Measurements from ENCODE around the gene KCNJ14.

KCNJ14 gene

DNA sequence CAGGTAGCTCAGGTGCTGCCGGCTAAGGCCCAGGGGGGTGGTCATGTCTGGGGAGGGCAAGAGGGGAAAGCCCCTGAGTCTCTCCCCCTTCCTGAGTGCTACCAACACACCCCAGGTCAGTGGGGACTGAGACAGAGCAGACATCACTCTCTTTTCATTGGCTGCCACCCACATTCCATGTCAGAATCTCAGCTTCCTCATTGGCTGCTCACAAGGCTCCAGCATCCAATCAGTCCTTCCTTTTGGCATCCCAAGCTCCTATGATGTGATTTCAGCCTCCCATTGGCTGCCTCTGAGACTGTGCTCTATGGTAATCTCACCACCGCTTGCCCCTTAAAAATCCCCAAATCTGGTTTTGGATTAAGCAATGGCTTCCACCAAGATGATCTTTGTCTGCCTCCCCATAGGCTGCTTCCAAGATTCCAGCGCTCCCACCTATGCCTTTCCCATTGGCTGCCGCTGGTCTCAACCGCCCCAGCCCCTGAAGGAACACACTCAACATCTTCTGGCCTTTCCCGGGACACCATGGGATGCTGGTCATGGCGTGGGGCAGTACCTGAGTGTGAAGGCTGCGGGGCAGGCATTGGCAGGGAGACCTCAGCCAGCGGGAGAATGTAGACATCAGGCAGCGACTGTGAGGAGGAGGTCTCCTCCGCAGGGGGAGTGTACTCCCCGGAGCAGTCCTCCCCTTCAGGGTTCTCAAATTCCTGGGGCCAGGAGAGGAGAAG, 54.3 kb downstream of the KCNJ14 start:
- Histone ChIP-seq H3K4me1 (peaks cover 5 to 39% (median 32%) of the 10 kb centered on the region in 10 experiments; a peak in 17 of 20 replicates), H3K9ac (no peak overlapping the region), H3K27me3 (peaks cover 3 to 21% (median 11%) of the 10 kb centered on the region in 11 experiments; a peak in 13 of 22 replicates), H4K20me1 (no peaks in the 10 kb centered on the region), H3K36me3 (no peaks in the 10 kb centered on the region), H3K4me2 (peak overlapping the region in 9 of 11 experiments; percentile 78 to 92 (median 85); a peak in 11 of 22 replicates), H3K4me3 (no peak overlapping the region), H3K9me3 (replicated peaks in 1 of 11) (no peaks in the 10 kb centered on the region), H3K27ac (no peak overlapping the region)
- no peak for TF ChIP-seq Cebpa-rat (IDR thresholded peaks at IDR 0.05)

DNA sequence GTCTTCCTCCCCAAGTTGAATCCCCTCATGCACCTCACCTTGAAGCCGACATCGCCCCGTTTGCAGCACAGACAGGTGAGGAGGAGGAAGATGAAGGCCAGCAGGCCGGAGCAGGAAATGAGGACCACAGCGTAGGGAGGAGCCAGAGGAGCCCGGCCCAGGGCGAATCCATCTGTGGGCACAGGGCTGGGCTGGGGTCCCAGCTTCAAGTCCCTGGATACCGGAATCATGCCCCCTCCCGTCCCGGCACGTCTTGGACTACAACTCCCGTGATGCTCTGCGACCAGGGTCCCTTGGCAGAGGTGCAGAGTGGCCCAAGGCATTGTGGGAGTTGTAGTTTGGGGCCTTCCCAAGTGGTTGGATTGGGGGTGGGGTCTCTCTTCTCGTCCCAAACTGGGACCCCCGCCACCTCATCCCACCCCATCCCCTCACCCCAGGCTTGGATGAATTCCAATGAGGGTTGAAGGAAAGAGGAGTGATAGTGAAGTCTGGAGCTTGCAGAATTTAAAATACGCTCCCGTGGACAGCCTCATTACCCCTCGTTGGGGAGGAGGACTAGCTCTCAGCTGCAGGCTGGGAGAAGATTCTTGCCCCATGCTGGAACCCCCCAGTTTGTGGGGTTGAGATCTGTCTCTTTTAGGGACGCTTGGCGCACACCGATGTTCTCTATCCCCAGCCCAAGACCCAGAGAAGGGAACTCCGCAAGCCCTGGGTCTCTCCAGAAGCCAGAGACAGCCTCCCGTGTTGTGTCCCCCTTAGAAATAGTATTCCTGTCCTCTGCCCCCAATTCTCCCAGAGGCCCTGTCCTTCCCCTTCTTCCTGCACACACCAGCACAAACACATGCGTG, 55.3 kb downstream of the KCNJ14 start:
- Histone ChIP-seq H3K27me3 (peaks cover 3 to 21% (median 11%) of the 10 kb centered on the region in 11 experiments; a peak in 13 of 22 replicates), H3K4me3 (peak overlapping the region; percentile 28 to 66 (median 48); a peak in 18 of 20 replicates), H3K4me1 (peaks cover 5 to 39% (median 32%) of the 10 kb centered on the region in 10 experiments; a peak in 17 of 20 replicates), H3K9me3 (replicated peaks in 1 of 11) (no peaks in the 10 kb centered on the region), H4K20me1 (no peaks in the 10 kb centered on the region), H3K9ac (peak overlapping the region in 6 of 11 experiments; percentile 43 to 66 (median 55); a peak in 9 of 22 replicates), H3K36me3 (no peaks in the 10 kb centered on the region), H3K27ac (no peak overlapping the region), H3K4me2 (peak overlapping the region; percentile 78 to 93 (median 85))
- no peak for TF ChIP-seq Cebpa-rat (IDR thresholded peaks at IDR 0.05)

DNA sequence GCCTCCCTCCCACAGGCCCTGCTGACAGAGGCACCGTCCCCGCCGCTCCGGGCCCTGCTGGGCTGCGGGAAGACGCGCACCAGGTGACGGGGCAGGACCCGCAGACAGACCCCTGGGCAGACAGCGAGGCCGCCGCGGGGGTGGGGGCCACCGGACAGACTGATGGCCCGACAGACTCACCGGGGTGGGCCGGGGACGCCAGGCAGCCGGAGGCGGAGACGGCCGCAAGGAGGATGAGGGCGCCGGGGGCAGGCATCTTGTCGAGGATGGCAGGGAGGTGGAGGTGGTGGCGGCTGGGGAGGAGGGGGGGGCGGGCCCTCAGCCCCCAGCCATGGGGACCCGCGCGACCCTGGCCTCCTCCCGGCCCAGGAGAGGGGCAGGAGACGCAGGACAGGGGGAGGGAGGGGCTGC, 56.0 kb downstream of the KCNJ14 start:
- peak overlapping the region in 8 of 10 experiments; percentile 44 to 66 (median 52); a peak in 15 of 20 replicates for H3K4me3 ChIP-seq
- no peak for TF ChIP-seq Cebpa-rat (IDR thresholded peaks at IDR 0.05)
- H3K4me2 ChIP-seq, result peak overlapping the region; percentile 78 to 93 (median 85); a peak in 20 of 22 replicates
- H3K9me3 ChIP-seq (replicated peaks in 1 of 11), result no peaks in the 10 kb centered on the region
- peak overlapping the region in 6 of 11 experiments; percentile 43 to 66 (median 56); a peak in 6 of 22 replicates for H3K9ac ChIP-seq
- no peaks in the 10 kb centered on the region for H3K36me3 ChIP-seq
- H3K4me1 ChIP-seq, result peaks cover 5 to 41% (median 34%) of the 10 kb centered on the region in 10 experiments; a peak in 17 of 20 replicates
- peaks cover 3 to 21% (median 11%) of the 10 kb centered on the region in 11 experiments; a peak in 13 of 22 replicates for H3K27me3 ChIP-seq
- H4K20me1 ChIP-seq, result no peaks in the 10 kb centered on the region
- H3K27ac ChIP-seq, result no peak overlapping the region

DNA sequence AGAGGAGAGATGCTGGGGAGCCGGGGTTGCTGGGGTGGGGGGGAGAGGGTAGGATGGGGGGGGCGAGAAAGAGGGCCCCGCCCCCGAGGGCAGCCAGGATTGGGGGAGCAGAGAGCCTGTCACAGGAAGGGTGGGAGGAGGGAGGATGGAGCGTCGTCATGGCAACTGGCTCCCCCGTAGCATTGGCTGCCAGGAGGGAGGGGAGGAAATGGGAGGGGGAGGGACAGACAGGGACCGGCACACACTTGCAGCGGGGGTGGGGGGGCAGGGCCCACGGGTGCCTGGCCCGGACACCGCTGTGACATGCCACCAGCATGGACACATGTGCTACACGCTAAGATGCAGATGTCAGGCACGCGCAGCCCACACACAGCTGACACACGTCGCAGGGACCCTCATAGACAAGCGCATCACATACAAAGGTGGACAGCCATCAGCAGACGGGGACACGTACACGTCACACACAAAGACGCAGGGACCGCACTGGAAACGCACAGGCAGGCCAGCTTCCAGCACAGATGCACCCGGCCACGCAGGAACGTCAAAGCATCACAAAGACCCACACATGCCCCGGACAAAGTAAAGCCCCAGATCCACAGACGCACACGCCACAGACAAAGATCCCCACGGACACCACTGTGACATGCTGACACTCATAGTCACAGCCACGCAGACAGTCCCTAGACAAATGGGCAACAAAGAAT, 56.6 kb downstream of the KCNJ14 start, which contains the start of gene LMTK3:
TSS of gene LMTK3 (minus strand) at position 36 of the 704 bp plus-strand sequence. CDS start 259 bp downstream, outside the sequence.
- Histone ChIP-seq H3K36me3 (no peaks in the 10 kb centered on the region), H3K9me3 (replicated peaks in 1 of 11) (no peaks in the 10 kb centered on the region), H4K20me1 (no peaks in the 10 kb centered on the region), H3K4me1 (peaks cover 5 to 46% (median 39%) of the 10 kb centered on the region in 10 experiments; a peak in 17 of 20 replicates), H3K27me3 (peaks cover 3 to 21% (median 11%) of the 10 kb centered on the region in 11 experiments; a peak in 13 of 22 replicates), H3K4me3 (peak within 1 kb of the TSS; percentile 28 to 66 (median 48); a peak in 19 of 20 replicates), H3K27ac (no peak within 1 kb of the TSS), H3K9ac (peak within 1 kb of the TSS in 6 of 11 experiments; percentile 43 to 66 (median 56); a peak in 10 of 22 replicates), H3K4me2 (peak within 1 kb of the TSS; percentile 84 to 98 (median 92))
- TF ChIP-seq Cebpa-rat (IDR thresholded peaks at IDR 0.05), result no peak

DNA sequence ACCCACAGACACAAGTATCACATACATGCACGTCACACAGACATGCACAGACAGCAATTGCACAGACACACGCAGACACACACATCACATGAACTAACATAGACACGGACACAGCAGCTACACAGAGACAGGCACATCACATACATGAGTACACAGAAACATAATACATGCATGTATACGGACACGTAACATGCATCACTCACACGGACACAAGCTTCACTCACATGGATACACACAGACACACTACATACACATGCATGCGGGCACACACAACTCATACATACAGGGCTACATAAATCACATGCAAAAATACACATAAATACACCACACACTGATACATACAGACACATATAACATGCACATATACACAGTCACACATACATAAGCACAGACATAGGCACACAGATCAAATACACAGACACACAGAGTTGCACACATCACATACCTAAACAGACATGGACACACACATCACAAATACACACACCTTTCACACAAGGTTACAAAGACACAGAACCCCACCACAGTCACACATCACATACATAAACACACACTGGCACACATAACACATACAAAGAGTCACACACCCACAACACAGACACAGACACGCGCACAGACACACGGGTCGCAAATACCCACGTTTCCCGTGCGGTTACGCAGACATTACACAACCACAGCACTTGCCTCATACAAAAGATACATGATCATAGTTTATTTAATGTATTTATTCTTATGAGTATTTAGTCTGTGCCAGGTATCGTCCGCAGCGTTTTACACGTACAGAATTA, 57.3 kb downstream of the KCNJ14 start:
- Histone ChIP-seq H4K20me1 (no peaks in the 10 kb centered on the region), H3K27ac (peak overlapping the region in 2 of 11 experiments; percentile 52 to 65; a peak in 1 of 22 replicates), H3K4me3 (peak overlapping the region; percentile 63 to 77 (median 73); a peak in 19 of 20 replicates), H3K9ac (peak overlapping the region in 2 of 11 experiments; percentile 75 to 76; a peak in 4 of 22 replicates), H3K36me3 (no peaks in the 10 kb centered on the region), H3K9me3 (replicated peaks in 1 of 11) (no peaks in the 10 kb centered on the region), H3K27me3 (peaks cover 3 to 21% (median 11%) of the 10 kb centered on the region in 11 experiments; a peak in 13 of 22 replicates), H3K4me1 (peaks cover 5 to 48% (median 42%) of the 10 kb centered on the region in 10 experiments; a peak in 17 of 20 replicates), H3K4me2 (peak overlapping the region; percentile 78 to 98 (median 90))
- TF ChIP-seq Cebpa-rat (IDR thresholded peaks at IDR 0.05), result no peak

DNA sequence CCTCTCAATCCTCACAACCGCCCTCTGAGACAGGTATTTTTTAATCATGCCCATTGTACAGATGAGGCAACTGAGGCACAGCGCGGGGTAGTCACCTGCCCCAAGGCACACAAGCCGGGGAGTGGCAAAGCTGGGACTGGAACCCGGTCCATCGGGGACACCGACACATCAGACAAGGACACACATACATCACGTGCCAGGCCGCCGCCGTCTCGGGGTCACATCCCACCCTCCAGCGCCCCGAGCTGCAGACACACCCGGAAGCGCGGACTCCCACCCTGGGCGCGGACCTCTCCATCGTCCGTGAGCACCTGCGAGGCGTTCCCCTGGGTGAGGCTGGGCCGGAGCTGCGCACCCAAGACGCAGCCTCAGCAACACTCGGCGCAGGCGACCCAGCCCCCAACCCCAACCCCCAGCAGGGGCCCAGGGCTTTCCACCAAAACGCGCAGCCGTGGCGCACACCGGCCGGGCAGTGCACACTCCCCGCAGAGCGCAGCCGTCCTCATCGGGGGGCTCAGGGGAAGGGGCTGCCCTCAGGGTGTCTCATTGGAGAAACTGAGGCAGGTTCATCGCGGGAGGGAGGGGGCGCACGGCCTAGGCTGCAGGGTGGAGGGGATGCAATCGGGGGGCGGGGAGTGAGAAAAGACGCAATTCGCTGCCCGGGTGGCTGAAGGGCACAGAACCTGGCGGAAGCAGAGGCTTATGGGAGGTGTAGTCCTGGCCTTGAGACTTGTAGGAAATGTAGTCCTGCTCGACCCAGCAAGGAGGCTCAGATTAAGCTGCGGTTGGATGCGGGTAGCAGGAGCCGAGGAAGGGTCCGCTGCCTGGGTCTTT, 58.1 kb downstream of the KCNJ14 start:
- peak overlapping the region in 9 of 11 experiments; percentile 45 to 69 (median 53); a peak in 18 of 22 replicates for H3K27ac ChIP-seq

DNA sequence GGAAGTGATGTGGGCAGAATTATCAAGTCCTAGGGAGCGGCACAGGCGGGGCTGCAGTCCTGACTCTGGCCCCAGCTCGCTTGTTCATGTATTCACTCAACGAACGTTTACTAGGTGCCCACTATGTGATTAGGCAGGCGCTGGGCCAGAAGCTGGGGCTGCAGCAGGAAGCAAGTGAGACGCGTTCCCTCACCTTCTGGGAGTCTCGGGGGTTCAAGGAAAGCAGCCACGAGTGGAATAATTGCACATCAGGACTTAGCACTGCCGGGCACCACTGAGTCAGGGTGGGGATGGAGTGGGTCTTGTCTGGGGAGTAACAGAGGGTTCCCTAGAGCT, 58.7 kb downstream of the KCNJ14 start:
- Histone ChIP-seq H3K9me3 (replicated peaks in 1 of 11) (no peaks in the 10 kb centered on the region), H3K9ac (peak overlapping the region in 8 of 11 experiments; percentile 61 to 76 (median 74); a peak in 8 of 22 replicates), H3K36me3 (no peaks in the 10 kb centered on the region), H4K20me1 (no peaks in the 10 kb centered on the region), H3K27me3 (peaks cover 3 to 21% (median 11%) of the 10 kb centered on the region in 11 experiments; a peak in 13 of 22 replicates), H3K27ac (peak overlapping the region in 1 of 11 experiments; percentile 65; a peak in 1 of 22 replicates), H3K4me1 (peaks cover 5 to 48% (median 42%) of the 10 kb centered on the region in 10 experiments; a peak in 17 of 20 replicates), H3K4me2 (peak overlapping the region; percentile 78 to 98 (median 90)), H3K4me3 (peak overlapping the region in 9 of 10 experiments; percentile 63 to 77 (median 75); a peak in 14 of 20 replicates)
- no peak for TF ChIP-seq Cebpa-rat (IDR thresholded peaks at IDR 0.05)

More for the DNA sequence above, 58.1 kb downstream of the KCNJ14 start:
- Histone ChIP-seq H3K36me3 (no peaks in the 10 kb centered on the region), H3K4me1 (peaks cover 5 to 48% (median 42%) of the 10 kb centered on the region in 10 experiments; a peak in 17 of 20 replicates), H4K20me1 (no peaks in the 10 kb centered on the region), H3K27me3 (peaks cover 3 to 21% (median 11%) of the 10 kb centered on the region in 11 experiments; a peak in 13 of 22 replicates), H3K4me2 (peak overlapping the region; percentile 78 to 98 (median 90)), H3K9ac (peak overlapping the region; percentile 61 to 76 (median 74)), H3K9me3 (replicated peaks in 1 of 11) (no peaks in the 10 kb centered on the region), H3K4me3 (peak overlapping the region; percentile 63 to 77 (median 73))
- no peak for TF ChIP-seq Cebpa-rat (IDR thresholded peaks at IDR 0.05)
